Coronary artery (tissue), 2 donors: ENCODE results near the gene SERP1.
A peak's percentile ranks its signal among the peaks of the same experiment; 100 is the strongest.
"Not testable (repeated sequence)": the region's sequence is repeated elsewhere in the genome, so short reads cannot be mapped to it uniquely, and the experiment has no call there.

Experiments
- DNase-seq: peaks from one replicate; pipeline ENCODE4 v3.0.0-alpha.2; 2017; ENCODE audit warnings: low spot score
- H3K27ac ChIP-seq, 2 donors: fragments of 200-600 bp; sonication (generic); one replicate each; pipeline ENCODE4 v1.5.1; 2016 to 2019
- H3K4me3 ChIP-seq: fragments of 200-600 bp; sonication (generic); 2 replicates; pipeline ENCODE4 v1.5.1; 2016; ENCODE audit warnings: mild to moderate bottlenecking, moderate library complexity
- TF ChIP-seq, protein P1 (sequence below): fragments of 200-600 bp; sonication (generic); IDR thresholded peaks from one replicate; pipeline ENCODE4 v1.5.1; 2019; ENCODE audit warnings: antibody characterized with exemption

Gene SERP1

GRCh38 chr3:150508401-150508800 lies 37.9 kb downstream of the SERP1 start:
- Histone ChIP-seq H3K27ac (no peak overlapping the region), H3K4me3 (no peak overlapping the region)

DNA sequence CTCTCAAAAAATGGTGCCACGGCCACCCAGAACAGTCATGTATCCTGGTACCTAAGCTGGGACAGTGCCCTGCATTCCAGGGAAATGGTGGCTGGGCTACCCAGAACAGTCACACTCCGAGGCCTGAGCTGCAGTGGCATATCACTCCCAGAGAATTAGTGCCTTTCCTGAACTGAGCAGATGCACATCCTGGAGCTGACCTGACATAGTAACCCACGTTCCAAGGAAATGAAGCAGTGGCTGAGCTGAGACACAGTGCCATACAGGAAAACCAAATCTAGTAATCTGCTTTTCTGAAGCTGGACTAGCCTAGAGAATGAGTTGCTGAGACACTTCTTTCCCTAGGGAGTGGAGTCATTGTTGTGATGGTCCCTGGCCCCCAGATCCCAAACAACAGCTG lies 41.8 kb downstream of the SERP1 start:
- no peak overlapping the region for H3K27ac ChIP-seq
- TF ChIP-seq, protein P1, sequence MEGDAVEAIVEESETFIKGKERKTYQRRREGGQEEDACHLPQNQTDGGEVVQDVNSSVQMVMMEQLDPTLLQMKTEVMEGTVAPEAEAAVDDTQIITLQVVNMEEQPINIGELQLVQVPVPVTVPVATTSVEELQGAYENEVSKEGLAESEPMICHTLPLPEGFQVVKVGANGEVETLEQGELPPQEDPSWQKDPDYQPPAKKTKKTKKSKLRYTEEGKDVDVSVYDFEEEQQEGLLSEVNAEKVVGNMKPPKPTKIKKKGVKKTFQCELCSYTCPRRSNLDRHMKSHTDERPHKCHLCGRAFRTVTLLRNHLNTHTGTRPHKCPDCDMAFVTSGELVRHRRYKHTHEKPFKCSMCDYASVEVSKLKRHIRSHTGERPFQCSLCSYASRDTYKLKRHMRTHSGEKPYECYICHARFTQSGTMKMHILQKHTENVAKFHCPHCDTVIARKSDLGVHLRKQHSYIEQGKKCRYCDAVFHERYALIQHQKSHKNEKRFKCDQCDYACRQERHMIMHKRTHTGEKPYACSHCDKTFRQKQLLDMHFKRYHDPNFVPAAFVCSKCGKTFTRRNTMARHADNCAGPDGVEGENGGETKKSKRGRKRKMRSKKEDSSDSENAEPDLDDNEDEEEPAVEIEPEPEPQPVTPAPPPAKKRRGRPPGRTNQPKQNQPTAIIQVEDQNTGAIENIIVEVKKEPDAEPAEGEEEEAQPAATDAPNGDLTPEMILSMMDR, result no peak
- H3K4me3 ChIP-seq, result no peak overlapping the region
- DNase-seq, result no peak

More at GRCh38 chr3:150508401-150508800, 37.9 kb downstream of the SERP1 start:
- TF ChIP-seq, protein P1, result no peak
- DNase-seq, result no peak

- no peak overlapping the region for H3K4me3 ChIP-seq
- TF ChIP-seq, protein P1, result no peak
- H3K27ac ChIP-seq, result no peak overlapping the region
- no peak for DNase-seq
Observed at GRCh38 chr3:150503402-150504099, 42.7 kb downstream of the SERP1 start.

GRCh38 chr3:150500960-150501359 lies 45.3 kb downstream of the SERP1 start:
- H3K27ac ChIP-seq, H3K4me3 ChIP-seq, DNase-seq: not testable (repeated sequence)

DNA sequence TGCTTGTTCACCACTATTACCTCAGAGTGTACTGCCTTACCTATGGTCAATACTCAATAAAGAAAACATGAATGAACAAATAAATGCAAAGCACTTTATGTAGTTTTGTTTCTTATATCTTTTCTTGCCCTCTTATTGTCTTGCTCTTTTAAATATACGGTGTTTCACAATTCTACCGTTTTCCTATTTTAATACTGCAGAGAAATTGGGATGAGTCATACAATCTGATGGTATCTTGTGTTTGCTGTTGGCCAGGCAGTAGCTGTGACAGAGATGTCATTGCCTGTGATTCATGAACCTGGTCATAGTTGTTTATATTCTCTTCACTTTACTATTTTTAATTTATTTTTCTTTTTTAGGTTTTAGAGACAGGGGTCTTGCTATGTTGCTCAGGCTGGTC lies 48.3 kb downstream of the SERP1 start:
- no peak for DNase-seq
- TF ChIP-seq, protein P1, result no peak
- Histone ChIP-seq H3K4me3 (no peak overlapping the region), H3K27ac (no peak overlapping the region)

- TF ChIP-seq, protein P1, result peak; percentile 53
- H3K27ac ChIP-seq, result no peak overlapping the region
- H3K4me3 ChIP-seq, result no peak overlapping the region
- no peak for DNase-seq
Observed at GRCh38 chr3:150495563-150496168, 50.6 kb downstream of the SERP1 start.

- H3K4me3 ChIP-seq, result no peak overlapping the region
- TF ChIP-seq, protein P1, result no peak
- no peak overlapping the region for H3K27ac ChIP-seq
- no peak for DNase-seq
Observed at GRCh38 chr3:150495149-150495548, 51.1 kb downstream of the SERP1 start.
